Naive thymus-derived CD8-positive, alpha-beta T cell (primary cell): ENCODE measurements around the gene SLC25A21. TPM values are rescaled to one million over a fixed set of nuclear protein-coding genes. Genes with fewer than 3 reads are reported as not detected.

Source experiments
- ATAC-seq, 2 donors: fragments of 150-1000 bp; cut with Tn5 transposase in 1 of 2; sonication (Bioruptor Pico), chemical (Tn5 transposase) in 1 of 2; 1 replicate in 1 of 2; 2 replicates in 1 of 2; pipeline ENCODE4 v1.10.0; 2021; ENCODE audit warnings: mild to moderate bottlenecking in 2 of 2, moderate library complexity in 2 of 2
- POLR2A ChIA-PET: fragments of 350-600 bp; sonication (Branson Sonifier 250); formaldehyde crosslinking; loops from one replicate; lab custom pipeline; 2021; ENCODE audit warnings: antibody characterized with exemption; lab: Charles Lee
- DNase-seq, 10 donors: peaks; one replicate each; pipeline versions ENCODE4 v3.0.0 to v3.0.0-alpha.2; 2020 to 2022
- H3K27ac Mint-ChIP-seq, 10 donors: one replicate each; pipeline ENCODE4 v1.8.0; 2020 to 2022; ENCODE audit warnings: mild to moderate bottlenecking in 10 of 10, mixed read lengths in 10 of 10, moderate library complexity in 4 of 10, inconsistent platforms in 1 of 10
- H3K27me3 Mint-ChIP-seq, 5 donors: one replicate each; pipeline ENCODE4 v1.8.0; 2021 to 2022; ENCODE audit warnings: mixed read lengths in 5 of 5
- H3K36me3 Mint-ChIP-seq, 3 donors: one replicate each; pipeline ENCODE4 v1.8.0; 2020 to 2022; ENCODE audit warnings: mixed read lengths in 3 of 3, mild to moderate bottlenecking in 2 of 3, inconsistent platforms in 1 of 3
- H3K4me1 Mint-ChIP-seq, 4 donors: one replicate each; pipeline ENCODE4 v1.8.0; 2021 to 2022; ENCODE audit warnings: mixed read lengths in 4 of 4
- H3K4me3 Mint-ChIP-seq, 10 donors: one replicate each; pipeline ENCODE4 v1.8.0; 2020 to 2022; ENCODE audit warnings: mild to moderate bottlenecking in 10 of 10, mixed read lengths in 10 of 10, moderate library complexity in 6 of 10, inconsistent platforms in 1 of 10
- H3K9me3 Mint-ChIP-seq, 9 donors: one replicate each; pipeline ENCODE4 v1.8.0; 2020 to 2022; ENCODE audit warnings: mixed read lengths in 9 of 9, mild to moderate bottlenecking in 3 of 9, inconsistent platforms in 1 of 9, moderate library complexity in 1 of 9
- polyA plus RNA-seq, 3 donors: library from polyadenylated mRNA; unstranded; fragments of 300-500 nt; fragmentation: Illumina TruSeq; gene quantifications; one replicate each; pipeline ENCODE4 v1.2.3, GENCODE V29; 2021
- total RNA-seq, 8 experiments: library from RNA in 2 of 8; stranded (reverse) in 2 of 8; gene quantifications; one replicate each; pipeline ENCODE4 v1.2.3 and lab custom pipeline; 2021 to 2026

Gene SLC25A21
- total and polyA plus RNA-seq, 5 experiments from 2014 or later, result not detected

DNA sequence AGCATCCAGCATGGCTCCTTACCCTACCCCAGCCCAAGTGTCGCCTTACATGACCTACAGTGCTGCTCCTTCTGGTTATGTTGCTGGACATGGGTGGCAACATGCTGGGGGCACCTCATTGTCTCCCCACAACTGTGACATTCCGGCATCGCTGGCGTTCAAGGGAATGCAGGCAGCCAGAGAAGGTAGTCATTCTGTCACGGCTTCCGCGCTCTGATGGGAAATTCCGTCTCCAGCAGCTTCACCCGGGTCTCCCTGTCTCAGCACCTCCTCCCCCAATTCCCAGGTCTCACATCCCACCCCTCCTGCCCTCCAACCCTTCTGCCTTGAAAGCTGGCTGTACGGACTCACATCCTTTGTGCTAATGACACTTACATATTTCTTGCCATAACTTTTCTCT, 496.2 kb downstream of the SLC25A21 start:
- H3K27ac Mint-ChIP-seq, result no peak overlapping the region
- H3K4me3 Mint-ChIP-seq, result no peak overlapping the region
- peaks cover 0 to 2% (median 0%) of the 10 kb centered on the region in 9 donors for H3K9me3 Mint-ChIP-seq
- ATAC-seq (no peak), DNase-seq (no peak)
- no peaks in the 10 kb centered on the region for H3K4me1 Mint-ChIP-seq
- H3K36me3 Mint-ChIP-seq, result no peaks in the 10 kb centered on the region
- peaks cover 15 to 43% (median 19%) of the 10 kb centered on the region in 5 donors for H3K27me3 Mint-ChIP-seq
- POLR2A ChIA-PET, result no interaction called here

DNA sequence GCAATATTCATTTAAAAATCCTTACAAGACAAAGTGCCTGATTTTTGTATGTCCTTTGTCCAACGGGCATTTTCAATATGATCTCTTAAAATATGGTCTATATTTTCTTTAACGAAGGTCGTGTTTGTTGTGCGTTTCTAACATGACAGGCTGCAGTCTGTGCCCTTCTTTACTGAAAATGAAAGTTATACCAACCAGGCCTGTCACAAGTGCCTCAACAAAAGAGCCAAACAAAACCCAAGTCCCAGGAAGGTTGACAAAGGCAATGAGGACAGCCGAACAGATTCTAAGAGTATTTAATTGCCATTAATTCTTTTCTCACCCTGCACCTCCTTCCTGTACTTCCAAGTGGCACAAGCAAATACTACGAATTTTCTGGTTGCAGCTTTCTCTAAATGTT, 496.8 kb downstream of the SLC25A21 start:
- Mint-ChIP-seq H3K4me1 (no peaks in the 10 kb centered on the region), H3K9me3 (peaks cover 0 to 2% (median 0%) of the 10 kb centered on the region in 9 donors), H3K36me3 (no peaks in the 10 kb centered on the region), H3K4me3 (no peak overlapping the region), H3K27ac (no peak overlapping the region), H3K27me3 (peaks cover 16 to 43% (median 18%) of the 10 kb centered on the region in 5 donors)
- no peak for ATAC-seq
- POLR2A ChIA-PET, result no interaction called here
- DNase-seq, result no peak

DNA sequence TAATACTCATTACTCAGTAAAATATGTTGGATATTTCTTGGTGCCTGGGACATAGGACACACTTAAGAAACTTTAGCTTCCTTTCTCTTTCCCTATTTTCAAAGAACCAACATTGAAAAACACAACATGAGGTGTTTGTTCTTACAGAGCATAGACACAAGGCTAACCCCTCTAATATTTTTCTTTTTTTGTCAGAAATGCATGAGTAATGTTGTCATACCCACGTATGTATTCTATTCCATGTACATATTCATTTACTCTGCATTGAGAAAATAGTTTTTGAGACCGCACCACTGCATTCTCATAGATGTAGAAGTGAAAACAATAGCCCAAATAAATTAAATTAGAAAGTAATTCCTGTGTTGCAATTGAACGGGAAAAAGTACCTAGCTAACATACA, 497.7 kb downstream of the SLC25A21 start:
- no peaks in the 10 kb centered on the region for H3K4me1 Mint-ChIP-seq
- no peak overlapping the region for H3K27ac Mint-ChIP-seq

DNA sequence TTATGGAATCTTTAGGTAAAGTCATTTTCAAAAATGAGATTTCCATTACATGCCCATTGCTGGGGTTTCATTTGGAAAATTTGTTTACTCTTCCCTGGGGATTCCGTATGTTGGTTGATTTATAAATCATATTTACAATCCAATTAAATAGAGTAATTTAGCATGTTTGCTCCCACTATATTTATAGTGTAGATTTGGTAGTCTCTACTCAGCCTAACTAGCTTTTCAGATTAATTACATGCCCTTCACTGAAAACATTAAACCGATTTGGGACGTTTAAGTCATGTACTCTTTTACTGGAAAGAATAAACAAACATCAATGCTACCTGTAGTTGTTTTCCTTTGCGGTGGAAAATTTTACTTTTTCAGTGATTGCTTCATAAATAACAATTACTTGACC, 500.3 kb downstream of the SLC25A21 start:
- DNase-seq (no peak), ATAC-seq (no peak)
- Mint-ChIP-seq H3K4me3 (no peak overlapping the region), H3K27ac (no peak overlapping the region), H3K36me3 (peaks cover 0 to 7% (median 0%) of the 10 kb centered on the region in 3 donors), H3K9me3 (peaks cover 0 to 5% (median 0%) of the 10 kb centered on the region in 9 donors), H3K4me1 (peaks cover 0 to 1% (median 0%) of the 10 kb centered on the region in 4 donors), H3K27me3 (peaks cover 18 to 40% (median 20%) of the 10 kb centered on the region in 5 donors)
- POLR2A ChIA-PET, result no interaction called here

More for the DNA sequence above, 497.7 kb downstream of the SLC25A21 start:
- Mint-ChIP-seq H3K9me3 (no peaks in the 10 kb centered on the region), H3K27me3 (peaks cover 16 to 43% (median 18%) of the 10 kb centered on the region in 5 donors), H3K36me3 (no peaks in the 10 kb centered on the region), H3K4me3 (no peak overlapping the region)
- DNase-seq (no peak), ATAC-seq (no peak)
- POLR2A ChIA-PET, result no interaction called here

DNA sequence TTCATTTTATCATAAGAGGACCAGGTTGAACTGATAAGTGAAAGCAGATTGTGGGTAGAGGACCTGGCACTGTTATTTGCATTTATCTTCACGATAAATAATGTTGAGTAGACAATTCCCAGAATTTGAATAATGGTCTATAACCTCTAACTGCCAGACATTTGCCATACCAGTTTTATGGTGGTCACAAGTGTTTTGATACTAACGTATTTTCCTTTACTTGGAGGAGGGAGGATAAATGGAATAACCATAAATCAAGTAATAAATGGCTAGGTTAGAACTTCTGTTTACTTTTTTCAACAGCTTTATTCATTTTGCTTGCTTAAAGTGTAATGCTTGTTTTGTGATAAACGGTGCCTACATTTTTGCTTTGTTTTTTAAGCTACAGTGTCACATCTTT, 501.3 kb downstream of the SLC25A21 start:
- H3K4me3 Mint-ChIP-seq, result no peak overlapping the region
- H3K4me1 Mint-ChIP-seq, result peaks cover 0 to 3% (median 0%) of the 10 kb centered on the region in 4 donors
- H3K27me3 Mint-ChIP-seq, result peaks cover 18 to 36% (median 21%) of the 10 kb centered on the region in 5 donors
- DNase-seq, result no peak
- H3K36me3 Mint-ChIP-seq, result peaks cover 0 to 7% (median 0%) of the 10 kb centered on the region in 3 donors
- H3K9me3 Mint-ChIP-seq, result peaks cover 0 to 5% (median 0%) of the 10 kb centered on the region in 9 donors
- no peak for ATAC-seq
- POLR2A ChIA-PET, result no interaction called here
- H3K27ac Mint-ChIP-seq, result no peak overlapping the region

DNA sequence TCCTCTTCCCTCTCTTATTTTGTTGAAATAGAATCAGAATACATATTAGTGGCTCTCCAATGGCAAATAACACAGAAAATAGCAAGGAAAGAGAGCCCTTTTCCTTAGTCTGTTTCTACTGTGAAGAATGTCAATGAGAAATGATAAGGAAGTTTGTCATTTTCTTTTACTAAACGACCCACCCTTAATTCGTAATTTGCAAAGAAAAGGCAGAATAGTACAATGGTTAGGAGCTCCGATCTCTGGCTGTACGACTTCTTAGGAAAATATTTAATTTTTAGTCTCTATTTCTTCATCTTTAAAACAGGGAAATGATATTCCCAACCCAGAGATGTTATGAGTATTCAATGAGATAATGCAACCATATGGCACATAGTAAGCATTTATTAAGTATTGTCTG, 504.7 kb downstream of the SLC25A21 start:
- peaks cover 38 to 52% (median 44%) of the 10 kb centered on the region in 5 donors for H3K27me3 Mint-ChIP-seq
- POLR2A ChIA-PET, result no interaction called here

DNA sequence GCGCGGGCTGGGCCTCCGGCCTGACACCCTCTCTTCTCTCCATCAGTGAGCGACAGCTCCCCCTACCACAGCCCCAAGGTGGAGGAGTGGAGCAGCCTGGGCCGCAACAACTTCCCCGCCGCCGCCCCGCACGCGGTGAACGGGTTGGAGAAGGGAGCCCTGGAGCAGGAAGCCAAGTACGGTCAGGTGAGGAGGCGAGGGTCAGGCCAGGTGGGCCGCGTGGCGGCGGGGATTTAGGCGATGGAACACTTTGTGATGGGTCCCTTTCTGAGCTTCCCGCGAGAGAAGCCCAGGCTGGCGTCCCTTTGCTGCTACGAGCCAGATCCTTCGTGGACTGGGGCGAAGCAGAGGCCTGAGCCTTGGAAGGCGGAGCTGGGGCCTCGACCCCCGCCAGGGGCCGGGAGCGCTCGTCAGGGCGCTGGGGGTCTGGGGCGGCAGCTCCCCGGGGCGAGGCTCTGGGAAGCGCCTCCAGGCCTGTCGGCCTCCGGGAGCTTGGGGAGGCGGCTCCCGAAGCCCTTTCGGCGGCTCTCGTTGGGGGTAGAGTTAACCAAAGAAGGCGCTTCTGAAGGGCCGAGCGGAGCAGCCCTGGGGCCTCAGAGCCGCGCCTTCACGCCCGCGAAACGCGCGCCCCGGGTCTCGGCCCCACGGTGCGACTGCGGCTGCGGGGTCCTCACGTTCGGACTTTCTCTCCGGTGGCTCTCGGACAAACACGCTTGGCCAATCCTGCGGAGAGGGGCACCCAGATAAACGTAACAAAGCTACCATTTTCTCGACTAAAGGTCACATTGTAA, 505.8 kb downstream of the SLC25A21 start:
- POLR2A ChIA-PET, result no interaction called here
- H3K9me3 Mint-ChIP-seq, result peaks cover 0 to 17% (median 5%) of the 10 kb centered on the region in 9 donors
- H3K4me1 Mint-ChIP-seq, result peaks cover 8 to 45% (median 29%) of the 10 kb centered on the region in 4 donors
- DNase-seq (no peak), ATAC-seq (no peak)
- peaks cover 0 to 22% (median 8%) of the 10 kb centered on the region in 3 donors for H3K36me3 Mint-ChIP-seq
- H3K27me3 Mint-ChIP-seq, result peaks cover 43 to 63% (median 48%) of the 10 kb centered on the region in 5 donors
- H3K27ac Mint-ChIP-seq, result no peak overlapping the region
- H3K4me3 Mint-ChIP-seq, result no peak overlapping the region

More for the DNA sequence above, 504.7 kb downstream of the SLC25A21 start:
- DNase-seq (no peak), ATAC-seq (no peak)
- Mint-ChIP-seq H3K27ac (no peak overlapping the region), H3K4me1 (peaks cover 8 to 34% (median 20%) of the 10 kb centered on the region in 4 donors), H3K36me3 (peaks cover 0 to 22% (median 2%) of the 10 kb centered on the region in 3 donors), H3K9me3 (peaks cover 0 to 15% (median 5%) of the 10 kb centered on the region in 9 donors), H3K4me3 (peak overlapping the region in 2 of 10 donors; percentile 22 to 26)

DNA sequence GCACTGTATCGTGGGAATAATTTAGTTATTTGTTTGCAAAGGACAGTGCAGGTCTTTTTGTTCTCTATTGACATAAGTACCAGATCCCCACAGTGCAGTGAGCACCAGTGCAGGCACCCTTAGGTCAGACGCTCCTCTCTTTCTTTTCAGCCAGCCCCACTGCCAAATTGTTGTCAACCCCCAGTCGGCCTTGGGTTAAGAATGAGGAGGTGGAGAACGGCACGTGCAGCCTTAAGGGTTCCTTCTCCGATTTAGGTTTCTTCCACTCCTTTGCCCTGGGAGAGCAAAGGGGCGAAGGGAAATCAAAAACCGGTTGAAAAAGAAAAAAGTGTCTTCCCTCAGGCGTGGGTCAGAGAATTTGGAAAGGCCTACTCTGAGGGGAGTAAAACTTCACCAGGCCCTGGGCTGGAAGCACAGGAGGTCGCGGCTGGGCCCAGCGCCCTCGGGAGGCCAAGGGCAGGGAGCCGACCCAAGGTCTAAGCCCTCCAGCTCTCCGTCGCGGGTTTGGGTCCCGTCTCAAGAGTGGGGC, 506.5 kb downstream of the SLC25A21 start:
- peaks cover 3 to 22% (median 8%) of the 10 kb centered on the region in 3 donors for H3K36me3 Mint-ChIP-seq

DNA sequence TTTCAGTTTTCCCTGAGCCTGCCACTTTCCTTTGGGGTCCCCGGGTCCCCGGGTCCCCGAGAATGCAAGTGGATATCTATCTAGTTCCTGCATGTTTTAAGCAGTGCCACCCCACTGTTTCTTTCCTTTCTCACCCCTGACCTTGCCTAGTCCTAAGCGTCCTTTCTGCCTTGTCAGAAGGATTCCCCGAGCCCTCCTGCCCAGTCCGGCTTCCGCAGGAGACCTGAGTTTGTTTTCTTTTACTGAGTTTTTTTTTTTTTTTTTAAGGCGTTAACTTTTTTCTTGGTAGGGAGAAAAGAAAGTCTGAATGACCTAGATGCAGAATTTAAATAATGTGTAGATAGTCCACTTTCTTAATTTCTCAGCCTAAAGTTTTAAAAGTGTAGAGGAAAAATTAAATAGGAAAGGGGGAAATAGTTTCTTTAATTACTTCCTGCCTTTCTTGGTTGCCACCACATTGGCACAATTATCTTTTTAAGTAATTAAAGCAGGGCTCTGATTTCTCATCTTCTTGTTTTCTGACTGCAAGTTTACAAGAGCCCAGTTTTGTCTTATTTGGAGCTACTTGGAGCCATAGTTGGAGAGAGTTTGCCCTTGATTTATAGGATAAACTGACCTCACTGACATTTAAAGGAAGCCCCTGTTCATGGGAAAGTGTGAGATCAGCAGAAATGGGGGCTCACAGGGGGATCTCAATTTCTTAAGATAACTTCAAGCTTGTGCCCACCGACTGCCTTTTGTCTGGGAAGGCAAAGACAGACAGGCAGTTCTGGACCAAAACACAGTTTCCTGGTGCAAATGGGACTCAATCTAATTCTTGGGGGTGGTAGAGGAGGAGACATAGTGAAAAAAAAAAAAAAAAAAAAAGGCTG, 507.8 kb downstream of the SLC25A21 start:
- ATAC-seq, result no peak
- Mint-ChIP-seq H3K4me1 (peaks cover 11 to 57% (median 39%) of the 10 kb centered on the region in 4 donors), H3K27me3 (peaks cover 52 to 84% (median 66%) of the 10 kb centered on the region in 5 donors), H3K27ac (no peak overlapping the region), H3K36me3 (peaks cover 5 to 22% (median 8%) of the 10 kb centered on the region in 3 donors), H3K9me3 (peaks cover 0 to 23% (median 5%) of the 10 kb centered on the region in 9 donors), H3K4me3 (peak overlapping the region in 8 of 10 donors; percentile 10 to 75 (median 59))
- DNase-seq, result no peak
- POLR2A ChIA-PET, result no interaction called here

More for the DNA sequence above, 506.5 kb downstream of the SLC25A21 start:
- H3K27ac Mint-ChIP-seq, result no peak overlapping the region
- no peak for DNase-seq
- H3K27me3 Mint-ChIP-seq, result peaks cover 45 to 70% (median 53%) of the 10 kb centered on the region in 5 donors
- ATAC-seq, result no peak
- POLR2A ChIA-PET, result no interaction called here
- peak overlapping the region in 2 of 10 donors; percentile 1 to 40 for H3K4me3 Mint-ChIP-seq
- H3K9me3 Mint-ChIP-seq, result peaks cover 0 to 19% (median 5%) of the 10 kb centered on the region in 9 donors
- H3K4me1 Mint-ChIP-seq, result peaks cover 11 to 52% (median 34%) of the 10 kb centered on the region in 4 donors

DNA sequence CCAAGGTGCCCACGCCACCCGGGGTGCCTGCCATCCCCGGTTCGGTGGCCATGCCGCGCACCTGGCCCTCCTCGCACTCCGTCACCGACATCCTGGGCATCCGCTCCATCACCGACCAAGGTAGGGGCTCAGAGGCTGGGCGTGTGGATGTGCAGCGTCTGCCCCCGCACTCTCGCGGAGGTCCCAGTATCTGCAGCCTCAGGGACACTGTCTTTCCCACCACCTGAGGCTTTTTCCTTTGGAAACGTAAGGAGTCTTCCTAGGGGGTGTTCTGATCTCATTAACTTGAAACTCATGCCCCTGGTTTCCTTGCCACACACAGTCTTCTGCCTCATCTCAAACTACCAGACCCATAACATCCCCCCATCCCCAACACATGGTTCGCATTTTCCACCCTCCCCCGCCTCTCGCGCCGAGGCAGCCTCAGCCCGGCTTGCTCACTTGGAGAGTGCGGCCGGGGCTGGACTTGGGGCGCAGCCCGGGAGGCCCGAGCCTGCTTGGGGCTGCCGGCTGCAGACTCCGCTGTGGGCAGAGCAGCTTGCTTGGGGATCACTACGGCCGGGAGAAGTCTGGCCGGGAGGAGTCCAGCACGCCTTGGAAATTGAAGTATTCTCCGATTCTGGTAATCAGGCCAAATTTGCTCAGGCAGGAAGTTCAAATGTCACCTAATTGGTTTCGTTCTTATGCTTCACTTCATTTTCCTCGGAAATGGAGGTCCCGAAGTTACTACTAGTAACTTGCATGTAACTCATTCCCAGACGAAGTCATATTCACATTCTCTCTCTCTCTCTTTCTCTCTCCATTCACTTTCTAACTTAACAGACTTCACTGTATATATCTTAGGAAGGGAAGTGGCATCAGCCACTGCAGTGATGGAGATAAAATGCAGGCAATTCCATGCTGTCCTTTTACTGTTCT, 508.7 kb downstream of the SLC25A21 start:
- H3K27me3 Mint-ChIP-seq, result peaks cover 58 to 91% (median 74%) of the 10 kb centered on the region in 5 donors
- H3K9me3 Mint-ChIP-seq, result peaks cover 0 to 23% (median 5%) of the 10 kb centered on the region in 9 donors
- ATAC-seq (no peak), DNase-seq (no peak)
- H3K4me1 Mint-ChIP-seq, result peaks cover 15 to 66% (median 44%) of the 10 kb centered on the region in 4 donors
- H3K27ac Mint-ChIP-seq, result no peak overlapping the region
- POLR2A ChIA-PET, result no interaction called here
- peak overlapping the region; percentile 8 to 75 (median 59) for H3K4me3 Mint-ChIP-seq
- H3K36me3 Mint-ChIP-seq, result peaks cover 5 to 26% (median 8%) of the 10 kb centered on the region in 3 donors

DNA sequence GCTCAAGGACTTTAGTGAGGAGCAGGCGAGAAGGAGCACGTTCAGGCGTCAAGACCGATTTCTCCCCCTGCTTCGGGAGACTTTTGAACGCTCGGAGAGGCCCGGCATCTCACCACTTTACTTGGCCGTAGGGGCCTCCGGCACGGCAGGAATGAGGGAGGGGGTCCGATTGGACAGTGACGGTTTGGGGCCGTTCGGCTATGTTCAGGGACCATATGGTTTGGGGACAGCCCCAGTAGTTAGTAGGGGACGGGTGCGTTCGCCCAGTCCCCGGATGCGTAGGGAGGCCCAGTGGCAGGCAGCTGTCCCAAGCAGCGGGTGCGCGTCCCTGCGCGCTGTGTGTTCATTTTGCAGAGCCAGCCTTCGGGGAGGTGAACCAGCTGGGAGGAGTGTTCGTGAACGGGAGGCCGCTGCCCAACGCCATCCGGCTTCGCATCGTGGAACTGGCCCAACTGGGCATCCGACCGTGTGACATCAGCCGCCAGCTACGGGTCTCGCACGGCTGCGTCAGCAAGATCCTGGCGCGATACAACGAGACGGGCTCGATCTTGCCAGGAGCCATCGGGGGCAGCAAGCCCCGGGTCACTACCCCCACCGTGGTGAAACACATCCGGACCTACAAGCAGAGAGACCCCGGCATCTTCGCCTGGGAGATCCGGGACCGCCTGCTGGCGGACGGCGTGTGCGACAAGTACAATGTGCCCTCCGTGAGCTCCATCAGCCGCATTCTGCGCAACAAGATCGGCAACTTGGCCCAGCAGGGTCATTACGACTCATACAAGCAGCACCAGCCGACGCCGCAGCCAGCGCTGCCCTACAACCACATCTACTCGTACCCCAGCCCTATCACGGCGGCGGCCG, 509.6 kb downstream of the SLC25A21 start:
- POLR2A ChIA-PET, result no interaction called here
- DNase-seq, result no peak
- peaks cover 15 to 70% (median 44%) of the 10 kb centered on the region in 4 donors for H3K4me1 Mint-ChIP-seq
- H3K27me3 Mint-ChIP-seq, result peaks cover 56 to 92% (median 71%) of the 10 kb centered on the region in 5 donors
- peaks cover 5 to 24% (median 8%) of the 10 kb centered on the region in 3 donors for H3K36me3 Mint-ChIP-seq
- ATAC-seq, result no peak
- H3K27ac Mint-ChIP-seq, result peak overlapping the region in 1 of 10 donors; percentile 24
- H3K9me3 Mint-ChIP-seq, result peaks cover 0 to 21% (median 3%) of the 10 kb centered on the region in 9 donors
- peak overlapping the region in 8 of 10 donors; percentile 18 to 75 (median 62) for H3K4me3 Mint-ChIP-seq
